B cell (primary cell): ENCODE results near the gene UBE2B. TPM values are rescaled to one million over a fixed set of nuclear protein-coding genes. Genes with fewer than 3 reads are reported as not detected.

ENCODE experiments used
- ATAC-seq: fragments of 200-7000 bp; cut with Tn5 transposase; one replicate; pipeline ENCODE4 v1.10.0; 2021; ENCODE audit warnings: low read depth, mild to moderate bottlenecking, moderate number of reproducible peaks, moderate library complexity
- CTCF ChIA-PET: fragments of 350-600 bp; sonication (Branson Sonifier 250); formaldehyde crosslinking; loops from one replicate; lab custom pipeline; 2021; ENCODE audit warnings: antibody characterized with exemption, inconsistent platforms; lab: Charles Lee
- POLR2A ChIA-PET: fragments of 350-600 bp; sonication (Branson Sonifier 250); formaldehyde crosslinking; loops from one replicate; lab custom pipeline; 2021; ENCODE audit warnings: antibody characterized with exemption; lab: Charles Lee
- DNase-seq: peaks from one replicate; pipeline ENCODE4 v3.0.0; 2013
- H2AFZ ChIP-seq: 2 replicates; pipeline ENCODE4 v1.6.1; 2012; ENCODE audit warnings: mild to moderate bottlenecking, low read depth, low read length; ENCODE audit not compliant: insufficient read depth, poor library complexity, severe bottlenecking
- H3K27ac ChIP-seq, 2 donors: 1 replicate in 1 of 2; 2 replicates in 1 of 2; pipeline ENCODE4 v1.5.1; 2012 to 2013; ENCODE audit warnings: low read length in 2 of 2, mild to moderate bottlenecking in 2 of 2, moderate library complexity in 1 of 2
- H3K27me3 ChIP-seq, 4 experiments: fragments of 200-600 bp in 1 of 4; sonication (generic) in 1 of 4; replicated peaks in 1 of 4; 1 replicate in 2 of 4; 2 replicates in 2 of 4; pipeline versions ENCODE4 v1.6.1 to v1.7.0; 2013 to 2016; ENCODE audit warnings: low read length in 3 of 4, mild to moderate bottlenecking in 2 of 4, mixed read lengths in 1 of 4, moderate library complexity in 1 of 4; ENCODE audit not compliant: insufficient read depth in 4 of 4, control insufficient read depth in 3 of 4; ENCODE audit errors: control extremely low read depth in 1 of 4
- H3K36me3 ChIP-seq, 2 experiments: replicated peaks in 1 of 2; 1 replicate in 1 of 2; 2 replicates in 1 of 2; pipeline versions ENCODE4 v1.6.1 to v1.7.1; 2013; ENCODE audit warnings: low read length in 1 of 2; ENCODE audit not compliant: insufficient read depth in 2 of 2, control insufficient read depth in 1 of 2; ENCODE audit errors: control extremely low read depth in 1 of 2, extremely low read depth in 1 of 2
- H3K4me1 ChIP-seq, 2 donors: fragments of 200-600 bp in 1 of 2; sonication (generic) in 1 of 2; 1 replicate in 1 of 2; 2 replicates in 1 of 2; pipeline versions ENCODE4 v1.5.1 to v1.6.1; 2013 to 2017; ENCODE audit warnings: low read length in 2 of 2; ENCODE audit not compliant: control insufficient read depth in 2 of 2, insufficient read depth in 2 of 2
- H3K4me2 ChIP-seq: replicated peaks from 2 replicates; pipeline ENCODE3; 2012; ENCODE audit warnings: mild to moderate bottlenecking, low read depth, low read length; ENCODE audit not compliant: poor library complexity, severe bottlenecking
- H3K4me3 ChIP-seq, 5 experiments: fragments of 200-600 bp in 1 of 5; sonication (generic) in 1 of 5; 1 replicate in 3 of 5; 2 replicates in 2 of 5; pipeline versions ENCODE4 v1.5.1 to v1.7.0; 2011 to 2016; ENCODE audit warnings: low read length in 4 of 5, mild to moderate bottlenecking in 4 of 5, low read depth in 2 of 5, control low read depth in 1 of 5, moderate library complexity in 1 of 5; ENCODE audit not compliant: insufficient read depth in 1 of 5; ENCODE audit errors: control extremely low read depth in 1 of 5, extremely low read depth in 1 of 5
- H3K79me2 ChIP-seq: fragments of 200-600 bp; sonication (generic); one replicate; pipeline ENCODE4 v1.6.0; 2016; ENCODE audit warnings: low read length; ENCODE audit not compliant: control insufficient read depth, insufficient read depth
- H3K9ac ChIP-seq: fragments of 200-600 bp; sonication (generic); 2 replicates; pipeline ENCODE4 v1.6.1; 2017; ENCODE audit warnings: mild to moderate bottlenecking, low read length, moderate library complexity
- H3K9me3 ChIP-seq, 3 donors: one replicate each; pipeline versions ENCODE4 v1.6.1 to v1.7.1; 2013; ENCODE audit warnings: low read length in 2 of 3; ENCODE audit not compliant: control insufficient read depth in 2 of 3, insufficient read depth in 1 of 3; ENCODE audit errors: control extremely low read depth in 1 of 3
- H4K20me1 ChIP-seq: 2 replicates; pipeline ENCODE4 v1.6.0; 2012; ENCODE audit warnings: mild to moderate bottlenecking, low read length; ENCODE audit not compliant: insufficient read depth, control insufficient read depth, poor library complexity, severe bottlenecking
- H3K27ac Mint-ChIP-seq: one replicate; pipeline ENCODE4 v1.8.0; 2021; ENCODE audit warnings: mixed read lengths
- H3K27me3 Mint-ChIP-seq: one replicate; pipeline ENCODE4 v1.8.0; 2021; ENCODE audit warnings: mixed read lengths
- H3K4me1 Mint-ChIP-seq: one replicate; pipeline ENCODE4 v1.8.0; 2021; ENCODE audit warnings: mixed read lengths
- H3K4me3 Mint-ChIP-seq: one replicate; pipeline ENCODE4 v1.8.0; 2021; ENCODE audit warnings: mixed read lengths
- H3K9me3 Mint-ChIP-seq: one replicate; pipeline ENCODE4 v1.8.0; 2022; ENCODE audit warnings: mixed read lengths; ENCODE audit not compliant: insufficient read depth
- EZH2 ChIP-seq: IDR thresholded peaks from 2 replicates; pipeline ENCODE4 v1.6.1; 2012; ENCODE audit warnings: borderline replicate concordance, low read depth, mild to moderate bottlenecking, moderate library complexity, low read length; ENCODE audit not compliant: insufficient read depth, poor library complexity, severe bottlenecking
- WGBS: methylation state at CpG from one replicate; pipeline ENCODE4 v1.1.5; 2013; ENCODE audit warnings: missing lambda C conversion rate; ENCODE audit not compliant: insufficient coverage; 5-methylcytosine and 5-hydroxymethylcytosine counted together
- intact Hi-C: fragments of 100-400 bp; cut with micrococcal nuclease; formaldehyde crosslinking; loops from one replicate; pipeline ENCODE4 v1.10.0; 2022
- polyA plus RNA-seq: library from polyadenylated mRNA; depleted of rRNA; stranded (reverse); fragments of >200 nt; gene quantifications from 2 replicates; pipeline ENCODE4 v1.2.3, GENCODE V29; 2012
- total RNA-seq, 2 donors: library from RNA; stranded (reverse); fragments of 120-200 nt in 1 of 2; gene quantifications; 1 replicate in 1 of 2; 2 replicates in 1 of 2; pipeline versions ENCODE4 v1.2.3 to v1.2.4, GENCODE V29; 2013 to 2022
- TF ChIP-seq, protein P1 (sequence below): fragments of 200-600 bp; IDR thresholded peaks from one replicate; pipeline ENCODE4 v1.8.0; 2022; ENCODE audit warnings: antibody characterized with exemption, mild to moderate bottlenecking

The UBE2B gene
- total and polyA plus RNA-seq, 2 donors (not counting 1 experiment from before 2014, with no cell fraction given): 23.0 to 106 TPM

DNA sequence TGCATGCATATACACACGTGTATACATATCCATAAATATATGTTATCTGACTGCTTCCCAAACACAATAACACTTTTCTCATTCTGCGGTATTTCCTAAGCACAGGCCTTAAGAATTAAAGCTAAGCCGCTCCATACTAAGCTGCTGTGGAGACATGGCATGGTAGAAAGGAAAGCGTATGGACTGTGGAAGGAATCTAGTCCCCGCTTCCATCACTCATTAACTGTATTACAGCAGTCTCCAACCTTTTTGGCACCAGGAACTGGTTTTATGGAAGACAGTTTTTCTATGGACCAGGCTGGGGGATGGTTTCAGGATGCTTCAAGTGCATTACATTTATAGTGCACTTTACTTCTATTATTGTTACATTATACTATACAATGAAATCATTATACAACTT lies 15.7 kb upstream of the UBE2B start:
- Histone ChIP-seq H3K4me2 (no peak overlapping the region), H3K9me3 (no peaks in the 10 kb centered on the region), H3K9ac (no peak overlapping the region), H3K4me3 (no peak overlapping the region), H3K27me3 (no peaks in the 10 kb centered on the region), H3K4me1 (no peaks in the 10 kb centered on the region), H4K20me1 (no peaks in the 10 kb centered on the region), H2AFZ (no peak overlapping the region), H3K36me3 (no peaks in the 10 kb centered on the region), H3K79me2 (peaks cover 4% of the 10 kb centered on the region), H3K27ac (no peak overlapping the region)
- CTCF ChIA-PET: no interaction called here
- DNase-seq (no peak), ATAC-seq (no peak)
- no peaks in the 10 kb centered on the region for H3K9me3 Mint-ChIP-seq
- no peaks in the 10 kb centered on the region for H3K27me3 Mint-ChIP-seq
- H3K27ac Mint-ChIP-seq: no peak overlapping the region
- H3K4me1 Mint-ChIP-seq: no peaks in the 10 kb centered on the region
- POLR2A ChIA-PET: no interaction called here
- TF ChIP-seq, protein P1, sequence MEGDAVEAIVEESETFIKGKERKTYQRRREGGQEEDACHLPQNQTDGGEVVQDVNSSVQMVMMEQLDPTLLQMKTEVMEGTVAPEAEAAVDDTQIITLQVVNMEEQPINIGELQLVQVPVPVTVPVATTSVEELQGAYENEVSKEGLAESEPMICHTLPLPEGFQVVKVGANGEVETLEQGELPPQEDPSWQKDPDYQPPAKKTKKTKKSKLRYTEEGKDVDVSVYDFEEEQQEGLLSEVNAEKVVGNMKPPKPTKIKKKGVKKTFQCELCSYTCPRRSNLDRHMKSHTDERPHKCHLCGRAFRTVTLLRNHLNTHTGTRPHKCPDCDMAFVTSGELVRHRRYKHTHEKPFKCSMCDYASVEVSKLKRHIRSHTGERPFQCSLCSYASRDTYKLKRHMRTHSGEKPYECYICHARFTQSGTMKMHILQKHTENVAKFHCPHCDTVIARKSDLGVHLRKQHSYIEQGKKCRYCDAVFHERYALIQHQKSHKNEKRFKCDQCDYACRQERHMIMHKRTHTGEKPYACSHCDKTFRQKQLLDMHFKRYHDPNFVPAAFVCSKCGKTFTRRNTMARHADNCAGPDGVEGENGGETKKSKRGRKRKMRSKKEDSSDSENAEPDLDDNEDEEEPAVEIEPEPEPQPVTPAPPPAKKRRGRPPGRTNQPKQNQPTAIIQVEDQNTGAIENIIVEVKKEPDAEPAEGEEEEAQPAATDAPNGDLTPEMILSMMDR: no peak
- no peak for TF ChIP-seq EZH2
- no CpG with 5 or more reads among the region's 5 CpGs for WGBS
- intact Hi-C loops: no loop called here
- no peak overlapping the region for H3K4me3 Mint-ChIP-seq

DNA sequence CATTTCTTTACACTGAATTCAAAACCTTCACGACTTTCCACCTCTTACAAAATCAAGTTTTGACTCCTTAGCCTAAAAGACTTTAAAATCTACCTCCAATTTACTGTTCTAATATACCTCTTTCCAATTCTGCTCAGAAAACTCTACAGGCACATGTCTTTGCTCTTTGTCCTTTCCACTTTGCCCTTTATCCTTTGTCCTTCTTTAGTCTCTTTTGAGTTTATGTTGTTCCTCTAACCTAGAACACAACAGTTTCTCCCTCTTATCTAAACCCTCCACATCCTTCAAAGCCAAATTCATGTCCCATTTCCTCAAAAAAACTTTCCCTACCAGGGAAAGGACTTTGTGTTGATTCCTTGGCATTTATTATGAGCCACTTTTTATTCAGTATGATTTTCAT lies 5.8 kb upstream of the UBE2B start:
- H3K79me2 ChIP-seq: peaks cover 25% of the 10 kb centered on the region
- peaks cover 0 to 5% (median 0%) of the 10 kb centered on the region in 3 donors for H3K9me3 ChIP-seq
- H3K9ac ChIP-seq: no peak overlapping the region
- POLR2A ChIA-PET: no interaction called here
- no peaks in the 10 kb centered on the region for H3K36me3 ChIP-seq
- Mint-ChIP-seq H3K4me1 (peaks cover 18% of the 10 kb centered on the region), H3K9me3 (peaks cover 2% of the 10 kb centered on the region), H3K27ac (no peak overlapping the region), H3K27me3 (no peaks in the 10 kb centered on the region), H3K4me3 (peak overlapping the region; percentile 21)
- H4K20me1 ChIP-seq: no peaks in the 10 kb centered on the region
- H3K4me1 ChIP-seq: peaks cover 14 to 19% of the 10 kb centered on the region in 2 donors
- H3K4me3 ChIP-seq: no peak overlapping the region
- ATAC-seq: no peak
- WGBS: 100% methylated on average over 1 of the region's 1 CpG
- DNase-seq: no peak
- intact Hi-C loops: loop anchor here (1.0 kb wide), 1 partner anchor 190 kb away; no protein-coding TSS in a partner anchor
- TF ChIP-seq, protein P1: no peak
- no peak for TF ChIP-seq EZH2
- no peak overlapping the region for H3K27ac ChIP-seq
- no peaks in the 10 kb centered on the region for H3K27me3 ChIP-seq
- CTCF ChIA-PET: interaction anchor here (0.7 kb wide), 1 partner anchor 182 kb away, joined by 3 read pairs; no protein-coding TSS in a partner anchor
- no peak overlapping the region for H2AFZ ChIP-seq
- no peak overlapping the region for H3K4me2 ChIP-seq
